ENCODE measurements around the gene NTMT2.

Gene NTMT2

GRCh38 chr1:170215072-170215885 lies 69.5 kb downstream of the NTMT2 start:
- no peak for DNase-seq (ENCODE audit: extremely low spot score)
- no peak for TF ChIP-seq FOXK2 (IDR thresholded peaks at IDR 0.05)
- POLR2A ChIA-PET: no interaction called here
- CTCF ChIA-PET: no interaction called here

- DNase-seq (ENCODE audit: extremely low spot score): no peak
- CTCF ChIA-PET: no interaction called here
- TF ChIP-seq FOXA1 (IDR thresholded peaks at IDR 0.05) (no peak), FOXK2 (IDR thresholded peaks at IDR 0.05) (no peak), LEF1 (IDR thresholded peaks at IDR 0.05; ENCODE audit: borderline replicate concordance) (no peak), ELF4 (IDR thresholded peaks at IDR 0.05) (no peak), SP1 (IDR thresholded peaks at IDR 0.05) (no peak), SUZ12 (IDR thresholded peaks at IDR 0.05) (no peak), ZNF384 (IDR thresholded peaks at IDR 0.05) (no peak), BHLHE40 (IDR thresholded peaks at IDR 0.05; ENCODE audit: borderline replicate concordance) (no peak), FOXM1 (IDR thresholded peaks at IDR 0.05; ENCODE audit: borderline replicate concordance) (no peak), NFRKB (IDR thresholded peaks at IDR 0.05) (no peak), ARNT (IDR thresholded peaks at IDR 0.05) (no peak), CTBP1 (IDR thresholded peaks at IDR 0.05; ENCODE audit: borderline replicate concordance) (no peak), HDGF (IDR thresholded peaks at IDR 0.05; ENCODE audit: borderline replicate concordance) (no peak)
- POLR2A ChIA-PET: no interaction called here
These were observed 71.9 kb downstream of the NTMT2 start for GRCh38 chr1:170217517-170218256.

GRCh38 chr1:170218257-170218650 lies 72.5 kb downstream of the NTMT2 start:
- POLR2A ChIA-PET: no interaction called here
- DNase-seq (ENCODE audit: extremely low spot score): no peak
- CTCF ChIA-PET: no interaction called here
- no peak for TF ChIP-seq CTBP1 (IDR thresholded peaks at IDR 0.05; ENCODE audit: borderline replicate concordance)
- no peak for TF ChIP-seq BHLHE40 (IDR thresholded peaks at IDR 0.05; ENCODE audit: borderline replicate concordance)
- no peak for TF ChIP-seq PKNOX1 (IDR thresholded peaks at IDR 0.05)

All from HEK293T (cell line).